NB4 (cell line): Measurements from ENCODE around the gene MCHR2.
"Not testable (repeated sequence)": the region's sequence is repeated elsewhere in the genome, so short reads cannot be mapped to it uniquely, and the experiment has no call there.

Source experiments
- DNase-seq: peaks from one replicate; pipeline ENCODE4 v3.0.0; 2010; ENCODE audit warnings: low read depth
- H3K4me3 ChIP-seq: one replicate; pipeline ENCODE4 v1.5.1; 2011; ENCODE audit warnings: mild to moderate bottlenecking, low read depth, low read length, moderate library complexity
- MYC ChIP-seq: IDR thresholded peaks from 2 replicates; pipeline ENCODE4 v1.6.1; 2011; ENCODE audit warnings: low read depth, low read length
- POLR2A ChIP-seq: IDR thresholded peaks from 2 replicates; pipeline ENCODE4 v1.6.1; 2011; ENCODE audit warnings: mild to moderate bottlenecking; ENCODE audit not compliant: insufficient read length; ENCODE audit errors: extremely low read depth
- TF ChIP-seq, protein P1 (sequence below): IDR thresholded peaks from 2 replicates; pipeline ENCODE4 v1.6.1; 2011; ENCODE audit warnings: low read depth, low read length
- TF ChIP-seq, protein P2 (sequence below): IDR thresholded peaks from one replicate; pipeline ENCODE4 v1.5.1; 2012; ENCODE audit warnings: low read depth, low read length

Gene MCHR2, protein sequence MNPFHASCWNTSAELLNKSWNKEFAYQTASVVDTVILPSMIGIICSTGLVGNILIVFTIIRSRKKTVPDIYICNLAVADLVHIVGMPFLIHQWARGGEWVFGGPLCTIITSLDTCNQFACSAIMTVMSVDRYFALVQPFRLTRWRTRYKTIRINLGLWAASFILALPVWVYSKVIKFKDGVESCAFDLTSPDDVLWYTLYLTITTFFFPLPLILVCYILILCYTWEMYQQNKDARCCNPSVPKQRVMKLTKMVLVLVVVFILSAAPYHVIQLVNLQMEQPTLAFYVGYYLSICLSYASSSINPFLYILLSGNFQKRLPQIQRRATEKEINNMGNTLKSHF

DNA sequence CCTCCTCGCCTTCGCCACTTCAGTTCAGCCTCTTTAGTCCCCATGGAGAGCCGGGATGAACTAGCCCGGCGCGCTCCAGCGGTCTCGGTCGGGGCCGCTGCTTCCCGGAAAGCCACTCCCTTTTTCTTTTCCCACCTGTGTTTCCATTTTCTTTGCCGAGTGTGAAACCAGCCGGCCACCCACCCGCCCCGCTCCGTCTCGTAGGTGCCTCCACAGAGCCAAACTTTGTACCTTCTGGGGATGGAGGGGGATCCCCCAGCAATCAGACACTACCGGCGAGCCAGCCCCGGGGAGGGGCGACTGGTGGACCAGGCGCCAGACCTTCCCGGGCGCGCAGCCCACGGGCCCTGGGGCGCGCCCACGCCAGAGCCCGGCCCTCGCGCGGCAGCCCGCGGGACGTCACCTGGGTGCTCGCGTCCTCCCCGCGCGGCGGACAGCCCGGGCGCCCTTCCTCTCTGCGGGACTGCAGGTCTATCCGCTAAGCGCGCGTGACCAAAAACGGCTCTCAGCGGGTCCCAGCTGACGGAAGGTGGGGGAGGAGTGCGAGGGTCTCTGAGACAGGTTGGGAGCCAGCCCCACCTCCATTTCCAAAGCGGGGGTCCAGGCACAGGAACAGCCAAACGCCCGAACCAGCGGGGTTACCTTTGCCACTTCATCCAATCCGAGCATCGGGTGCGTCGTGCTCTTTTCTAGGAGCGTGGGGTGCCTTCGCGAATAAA is at the start of gene MCHR2:
Gene MCHR2 (minus strand): TSS at position 691 of the 719 bp plus-strand sequence. CDS start 38,076 bp downstream, outside the sequence.
- no peak within 1 kb of the TSS for H3K4me3 ChIP-seq
- DNase-seq = no peak
- TF ChIP-seq, protein P1, sequence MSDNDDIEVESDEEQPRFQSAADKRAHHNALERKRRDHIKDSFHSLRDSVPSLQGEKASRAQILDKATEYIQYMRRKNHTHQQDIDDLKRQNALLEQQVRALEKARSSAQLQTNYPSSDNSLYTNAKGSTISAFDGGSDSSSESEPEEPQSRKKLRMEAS = no peak

DNA sequence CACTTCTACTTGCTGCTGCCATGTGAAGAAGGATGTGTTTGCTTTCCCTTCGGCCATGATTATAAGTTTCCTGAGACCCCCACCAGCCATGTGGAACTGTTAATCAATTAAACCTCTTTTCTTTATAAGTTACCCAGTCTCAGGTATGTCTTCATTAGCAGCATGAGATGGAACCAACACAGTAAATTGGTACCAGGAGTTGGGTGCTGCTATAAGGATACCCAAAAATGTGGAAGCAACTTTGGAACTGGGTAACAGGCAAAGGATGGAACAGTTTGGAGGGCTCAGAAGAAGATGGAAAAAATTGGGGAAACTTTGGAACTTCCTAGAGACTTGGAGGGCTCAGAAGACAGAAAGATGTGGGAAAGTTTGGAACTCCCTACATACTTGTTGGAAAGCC is 44.5 kb upstream of the MCHR2 start:
- H3K4me3 ChIP-seq, DNase-seq: not testable (repeated sequence)

DNA sequence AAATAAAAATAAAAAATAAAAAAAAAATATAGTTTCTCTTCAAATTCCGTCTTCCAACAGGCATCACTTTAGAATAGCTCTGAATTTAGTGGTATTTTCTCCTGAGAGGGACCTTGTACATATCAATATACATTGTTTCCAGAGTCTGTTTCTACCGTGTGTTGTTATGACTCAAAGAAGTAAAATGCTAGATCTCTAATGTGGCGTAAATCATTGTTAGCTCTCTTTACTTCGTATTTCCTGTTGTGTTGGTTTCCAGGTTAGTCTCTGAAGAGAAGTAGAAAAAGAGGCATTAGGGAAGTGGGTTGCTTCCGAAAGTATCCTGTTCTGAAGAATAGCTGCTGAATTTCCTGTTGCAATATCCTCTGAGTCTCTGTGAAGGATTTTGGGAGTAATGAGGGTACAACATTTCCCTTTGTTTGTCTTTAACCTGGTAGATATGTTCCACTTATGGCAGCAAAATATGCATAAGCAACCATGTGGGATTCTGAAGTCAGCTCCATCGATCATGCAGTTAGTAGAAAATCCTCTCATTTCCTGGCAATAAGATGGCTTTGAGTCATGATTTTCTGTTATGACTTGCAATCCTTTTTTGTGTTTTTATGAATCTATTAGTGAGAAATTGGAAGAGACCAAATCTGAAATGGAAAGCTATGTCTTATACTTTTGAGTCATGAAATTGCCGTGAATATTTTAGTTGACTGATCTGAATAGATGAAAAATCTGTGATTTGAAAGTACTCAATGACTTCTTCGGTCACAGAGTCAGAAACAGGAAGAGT is 42.0 kb upstream of the MCHR2 start:
- no peak overlapping the region for H3K4me3 ChIP-seq
- TF ChIP-seq, protein P1 = no peak
- no peak for TF ChIP-seq MYC
- TF ChIP-seq POLR2A = no peak
- TF ChIP-seq, protein P2, sequence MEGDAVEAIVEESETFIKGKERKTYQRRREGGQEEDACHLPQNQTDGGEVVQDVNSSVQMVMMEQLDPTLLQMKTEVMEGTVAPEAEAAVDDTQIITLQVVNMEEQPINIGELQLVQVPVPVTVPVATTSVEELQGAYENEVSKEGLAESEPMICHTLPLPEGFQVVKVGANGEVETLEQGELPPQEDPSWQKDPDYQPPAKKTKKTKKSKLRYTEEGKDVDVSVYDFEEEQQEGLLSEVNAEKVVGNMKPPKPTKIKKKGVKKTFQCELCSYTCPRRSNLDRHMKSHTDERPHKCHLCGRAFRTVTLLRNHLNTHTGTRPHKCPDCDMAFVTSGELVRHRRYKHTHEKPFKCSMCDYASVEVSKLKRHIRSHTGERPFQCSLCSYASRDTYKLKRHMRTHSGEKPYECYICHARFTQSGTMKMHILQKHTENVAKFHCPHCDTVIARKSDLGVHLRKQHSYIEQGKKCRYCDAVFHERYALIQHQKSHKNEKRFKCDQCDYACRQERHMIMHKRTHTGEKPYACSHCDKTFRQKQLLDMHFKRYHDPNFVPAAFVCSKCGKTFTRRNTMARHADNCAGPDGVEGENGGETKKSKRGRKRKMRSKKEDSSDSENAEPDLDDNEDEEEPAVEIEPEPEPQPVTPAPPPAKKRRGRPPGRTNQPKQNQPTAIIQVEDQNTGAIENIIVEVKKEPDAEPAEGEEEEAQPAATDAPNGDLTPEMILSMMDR = no peak
- no peak for DNase-seq

DNA sequence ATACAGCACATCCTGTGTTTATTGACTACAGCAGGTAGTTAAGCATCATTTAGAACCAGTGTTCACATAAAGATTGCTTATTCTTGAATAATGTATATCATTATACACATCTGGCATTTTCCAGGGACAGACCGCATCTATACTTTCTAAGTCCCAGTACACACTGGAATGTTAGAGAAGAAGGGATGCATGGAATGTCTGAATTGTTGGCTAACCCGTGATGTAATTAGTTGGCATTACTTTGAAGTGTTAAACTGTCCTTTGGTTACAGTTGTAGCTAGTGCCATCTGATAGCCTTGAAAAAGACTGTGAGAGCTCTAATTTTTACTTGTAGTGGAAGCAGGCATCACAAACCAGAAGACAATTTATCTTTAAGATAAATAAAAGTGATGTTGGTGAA is 29.8 kb upstream of the MCHR2 start:
- H3K4me3 ChIP-seq = no peak overlapping the region
- DNase-seq = no peak
- TF ChIP-seq, protein P1 = no peak
- TF ChIP-seq POLR2A (no peak), MYC (no peak)
- TF ChIP-seq, protein P2 = no peak

DNA sequence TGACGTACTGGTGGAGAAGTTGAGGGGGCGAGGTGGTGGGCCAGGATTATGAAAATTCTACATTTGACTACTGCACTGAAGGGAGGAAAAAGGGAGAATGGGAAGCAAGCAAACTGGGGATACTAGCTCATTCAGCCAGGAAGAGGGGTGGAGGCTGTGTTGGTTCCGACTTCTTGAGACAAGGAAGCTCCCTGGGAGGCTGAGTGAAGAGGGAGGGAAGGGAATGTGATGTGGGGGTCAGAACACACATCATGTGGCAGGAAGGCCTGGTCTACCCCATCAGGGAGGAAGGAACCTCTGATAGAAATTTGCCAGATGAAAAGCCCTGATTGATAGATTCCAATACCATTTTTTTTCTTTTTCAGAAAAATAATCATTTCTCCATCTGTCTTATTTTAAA is 28.8 kb upstream of the MCHR2 start:
- no peak for DNase-seq
- TF ChIP-seq, protein P2 = no peak
- TF ChIP-seq MYC (no peak), POLR2A (no peak)
- TF ChIP-seq, protein P1 = no peak
- no peak overlapping the region for H3K4me3 ChIP-seq

DNA sequence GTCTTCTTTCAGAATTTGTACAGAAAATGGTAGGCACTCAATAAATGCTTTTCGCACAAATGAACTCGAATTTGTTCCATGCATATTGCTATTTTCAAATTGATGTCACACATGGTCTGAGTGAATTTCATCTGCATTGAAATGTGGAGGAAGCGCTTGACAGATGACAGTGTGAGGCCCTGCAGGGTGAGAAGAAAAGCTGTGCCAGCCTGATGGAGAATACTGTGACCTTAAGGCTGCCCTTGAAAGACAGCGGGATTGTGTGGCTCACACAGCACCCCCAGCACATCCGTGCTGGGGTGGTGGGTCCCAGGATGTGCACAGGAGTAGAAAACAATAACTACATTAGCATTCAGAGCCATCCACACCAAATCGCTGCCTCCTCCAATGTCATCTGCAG is 14.8 kb upstream of the MCHR2 start:
- TF ChIP-seq MYC (no peak), POLR2A (no peak)
- TF ChIP-seq, protein P2 = no peak
- TF ChIP-seq, protein P1 = no peak
- no peak for DNase-seq
- H3K4me3 ChIP-seq = no peak overlapping the region
